ENCODE results near the gene GUCY1B1. TPM values are rescaled to one million over a fixed set of nuclear protein-coding genes. Genes with fewer than 3 reads are reported as not detected.
A peak's percentile ranks its signal among the peaks of the same experiment; 100 is the strongest.
"Not testable (repeated sequence)": the region's sequence is repeated elsewhere in the genome, so short reads cannot be mapped to it uniquely, and the experiment has no call there.

The GUCY1B1 gene
- polyA plus RNA-seq, 4 donors, result 59.6 to 77.0 (median 68.3) TPM

- not testable (repeated sequence) for DNase-seq (ENCODE audit: low read depth in 4 of 4, low spot score in 2 of 4)
These were observed 38.8 kb downstream of the GUCY1B1 start for GRCh38 chr4:155797581-155797980.

- no peak for DNase-seq (ENCODE audit: low read depth in 4 of 4, low spot score in 2 of 4)
These were observed 40.4 kb downstream of the GUCY1B1 start for GRCh38 chr4:155799116-155799793.

- no peak for DNase-seq (ENCODE audit: low read depth in 4 of 4, low spot score in 2 of 4)
These were observed 40.9 kb downstream of the GUCY1B1 start for GRCh38 chr4:155799794-155800123.

- no peak for DNase-seq (ENCODE audit: low read depth in 4 of 4, low spot score in 2 of 4)
These were observed 42.0 kb downstream of the GUCY1B1 start for GRCh38 chr4:155800685-155801343.

GRCh38 chr4:155802190-155802959, 43.6 kb downstream of the GUCY1B1 start:
- no peak for DNase-seq (ENCODE audit: low read depth in 4 of 4, low spot score in 2 of 4)

GRCh38 chr4:155805016-155805415, 46.2 kb downstream of the GUCY1B1 start:
- DNase-seq (ENCODE audit: low read depth in 4 of 4, low spot score in 2 of 4), result no peak

GRCh38 chr4:155807021-155807420, 48.2 kb downstream of the GUCY1B1 start:
- DNase-seq (ENCODE audit: low read depth in 4 of 4, low spot score in 2 of 4), result no peak

- DNase-seq (ENCODE audit: low read depth in 4 of 4, low spot score in 2 of 4), result peak in 3 of 4 donors; percentile 38 to 67 (median 47)
These were observed 51.0 kb downstream of the GUCY1B1 start for GRCh38 chr4:155809835-155810234.

GRCh38 chr4:155811083-155811482, 52.3 kb downstream of the GUCY1B1 start:
- DNase-seq (ENCODE audit: low read depth in 4 of 4, low spot score in 2 of 4), result no peak

GRCh38 chr4:155818639-155819038, 59.8 kb downstream of the GUCY1B1 start:
- DNase-seq (ENCODE audit: low read depth in 4 of 4, low spot score in 2 of 4), result no peak

- no peak for DNase-seq (ENCODE audit: low read depth in 4 of 4, low spot score in 2 of 4)
These were observed 60.2 kb downstream of the GUCY1B1 start for GRCh38 chr4:155819066-155819465.

- no peak for DNase-seq (ENCODE audit: low read depth in 4 of 4, low spot score in 2 of 4)
These were observed 62.2 kb downstream of the GUCY1B1 start for GRCh38 chr4:155820887-155821518.

- no peak for DNase-seq (ENCODE audit: low read depth in 4 of 4, low spot score in 2 of 4)
These were observed 63.8 kb downstream of the GUCY1B1 start for GRCh38 chr4:155822572-155822971.

- DNase-seq (ENCODE audit: low read depth in 4 of 4, low spot score in 2 of 4), result no peak
These were observed 69.8 kb downstream of the GUCY1B1 start for GRCh38 chr4:155828628-155829027.

GRCh38 chr4:155832664-155833063, 73.8 kb downstream of the GUCY1B1 start:
- DNase-seq (ENCODE audit: low read depth in 4 of 4, low spot score in 2 of 4), result no peak

GRCh38 chr4:155837203-155837796, 78.5 kb downstream of the GUCY1B1 start:
- DNase-seq (ENCODE audit: low read depth in 4 of 4, low spot score in 2 of 4), result no peak

GRCh38 chr4:155842080-155842479, 83.3 kb downstream of the GUCY1B1 start:
- no peak for DNase-seq (ENCODE audit: low read depth in 4 of 4, low spot score in 2 of 4)

- no peak for DNase-seq (ENCODE audit: low read depth in 4 of 4, low spot score in 2 of 4)
These were observed 88.1 kb downstream of the GUCY1B1 start for GRCh38 chr4:155846929-155847328.

GRCh38 chr4:155849042-155849441, 90.2 kb downstream of the GUCY1B1 start:
- DNase-seq (ENCODE audit: low read depth in 4 of 4, low spot score in 2 of 4), result no peak

GRCh38 chr4:155853189-155853588, 94.4 kb downstream of the GUCY1B1 start:
- no peak for DNase-seq (ENCODE audit: low read depth in 4 of 4, low spot score in 2 of 4)

All from left renal cortex interstitium (tissue), 4 donors.